ENCODE data around the gene FUS. TPM values are rescaled to one million over a fixed set of nuclear protein-coding genes. Genes with fewer than 3 reads are reported as not detected.

Gene FUS
- total and polyA plus RNA-seq, 2 experiments from 2014 or later, result 247 to 528 TPM

- no peak for TF ChIP-seq NANOG (IDR thresholded peaks at IDR 0.05; ENCODE audit: borderline replicate concordance)
- no peak for TF ChIP-seq ZNF331 (CRISPR knock-in tag; IDR thresholded peaks at IDR 0.05; ENCODE audit: low read depth)
- TF ChIP-seq ZNF462 (CRISPR knock-in tag; IDR thresholded peaks at IDR 0.05), result no peak
- TF ChIP-seq CTCF (conservative IDR thresholded peaks at IDR 0.05; ENCODE audit: low read depth in 2 of 2), result no peak
Observed at GRCh38 chr16:31184888-31185287, 4.9 kb downstream of the FUS start (continued).

GRCh38 chr16:31185339-31185738 lies 5.4 kb downstream of the FUS start:
- H3K4me3 ChIP-seq, result no peak overlapping the region
- Mint-ChIP-seq H3K4me1 (peaks cover 41% of the 10 kb centered on the region), H3K27ac (no peak overlapping the region), H3K36me3 (ENCODE audit: low read depth) (peaks cover 97% of the 10 kb centered on the region), H3K27me3 (ENCODE audit: insufficient read depth, low read depth, poor library complexity) (peaks cover 21% of the 10 kb centered on the region), H3K4me3 (no peak overlapping the region), H3K9me3 (peaks cover 4% of the 10 kb centered on the region; the same call in 2 of the 3 replicates)
- H3K36me3 ChIP-seq (ENCODE audit: insufficient read depth), result peaks cover 86% of the 10 kb centered on the region
- peaks cover 98% of the 10 kb centered on the region for H3K79me2 ChIP-seq (replicated peaks; ENCODE audit: insufficient read depth)
- no peaks in the 10 kb centered on the region for H3K9me2 ChIP-seq (ENCODE audit: insufficient read depth)
- H4K20me1 ChIP-seq (replicated peaks; ENCODE audit: insufficient read depth), result peaks cover 84% of the 10 kb centered on the region
- H2AFZ ChIP-seq, result no peak overlapping the region
- no peak overlapping the region for H3K27ac ChIP-seq (ENCODE audit: low read depth)
- no peak for ATAC-seq
- no peak overlapping the region for H3K4me2 ChIP-seq
- H3K4me1 ChIP-seq (ENCODE audit: insufficient read depth), result peaks cover 18% of the 10 kb centered on the region
- H3F3A ChIP-seq (replicated peaks; ENCODE audit: low read depth), result peaks cover 63% of the 10 kb centered on the region
- DNase-seq (ENCODE audit: low spot score), result no peak
- H3K27me3 ChIP-seq (ENCODE audit: insufficient read depth), result no peaks in the 10 kb centered on the region
- TF ChIP-seq ZNF331 (CRISPR knock-in tag; IDR thresholded peaks at IDR 0.05; ENCODE audit: low read depth) (no peak), CREB1 (CRISPR knock-in tag; IDR thresholded peaks at IDR 0.05; ENCODE audit: low read depth) (no peak), NANOG (IDR thresholded peaks at IDR 0.05; ENCODE audit: borderline replicate concordance) (no peak), ZNF114 (CRISPR knock-in tag; IDR thresholded peaks at IDR 0.05) (no peak), REST (IDR thresholded peaks at IDR 0.05; ENCODE audit: unreplicated experiment) (no peak)
